NCI-H345 treated with DMSO at 0.1 percent for 48 hours (cell line): ENCODE results near the gene ACAP2.
A peak's percentile ranks its signal among the peaks of the same experiment; 100 is the strongest.
"Not testable (repeated sequence)": the region's sequence is repeated elsewhere in the genome, so short reads cannot be mapped to it uniquely, and the experiment has no call there.

Experiments
- DNase-seq: peaks from one replicate; lab custom pipeline; 2025; ENCODE audit not compliant: unreplicated experiment; lab: John Stamatoyannopoulos, UW

ACAP2 gene

DNA sequence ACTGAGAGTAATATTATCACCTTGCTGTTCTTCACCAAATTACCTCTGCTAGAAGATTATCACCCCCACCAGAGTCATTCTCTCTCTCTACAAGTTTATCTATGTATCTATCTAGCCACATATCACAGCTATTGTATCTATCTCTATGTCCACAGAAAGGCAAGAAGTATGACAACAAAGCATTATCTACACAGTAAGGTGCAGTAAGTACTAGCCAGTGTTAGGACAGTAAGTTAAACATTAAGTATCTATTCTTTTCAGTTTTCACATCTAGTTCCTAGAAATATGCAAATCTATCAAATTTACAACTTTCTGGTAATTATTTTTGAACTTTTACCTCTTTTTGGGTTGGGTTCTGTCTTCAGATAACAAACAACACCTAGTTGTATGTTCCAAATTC lies 145.4 kb downstream of the ACAP2 start:
- no peak for DNase-seq

DNA sequence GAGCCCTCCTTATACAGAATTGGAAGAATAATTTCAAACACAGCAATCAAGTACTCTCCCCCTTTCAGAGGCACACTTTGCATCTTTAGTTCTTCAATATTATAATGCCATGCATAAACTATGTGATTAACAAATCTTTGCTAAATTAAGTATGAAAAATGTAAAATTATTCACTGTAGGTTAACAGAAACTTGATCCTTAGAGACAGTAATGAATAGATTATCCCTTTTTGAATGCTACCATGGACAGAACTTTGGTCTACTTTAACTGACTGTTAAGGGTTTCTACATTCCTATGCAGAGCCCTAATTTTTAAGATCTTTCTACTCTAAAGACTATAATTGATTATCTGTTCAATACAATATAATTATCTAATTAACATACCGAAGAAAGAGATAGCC lies 146.2 kb downstream of the ACAP2 start:
- DNase-seq: no peak

DNA sequence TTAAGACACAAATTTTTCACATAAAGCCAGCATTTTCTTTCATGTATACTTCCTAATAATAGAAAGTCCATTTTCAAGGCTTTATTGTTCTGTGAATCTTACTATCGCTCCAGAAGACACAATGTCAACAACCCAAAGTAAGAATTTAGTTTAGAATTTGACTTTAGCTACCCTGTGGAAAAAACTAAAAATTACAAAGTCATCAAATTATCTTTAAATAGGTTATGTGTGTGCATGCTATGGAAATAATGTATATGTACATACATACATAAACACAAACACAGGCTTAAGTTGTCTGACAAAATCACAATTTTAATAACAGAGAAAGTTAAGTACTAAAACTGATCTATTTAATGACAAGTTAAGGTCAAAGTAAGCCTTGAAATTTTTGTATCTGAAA lies 151.7 kb downstream of the ACAP2 start:
- no peak for DNase-seq

DNA sequence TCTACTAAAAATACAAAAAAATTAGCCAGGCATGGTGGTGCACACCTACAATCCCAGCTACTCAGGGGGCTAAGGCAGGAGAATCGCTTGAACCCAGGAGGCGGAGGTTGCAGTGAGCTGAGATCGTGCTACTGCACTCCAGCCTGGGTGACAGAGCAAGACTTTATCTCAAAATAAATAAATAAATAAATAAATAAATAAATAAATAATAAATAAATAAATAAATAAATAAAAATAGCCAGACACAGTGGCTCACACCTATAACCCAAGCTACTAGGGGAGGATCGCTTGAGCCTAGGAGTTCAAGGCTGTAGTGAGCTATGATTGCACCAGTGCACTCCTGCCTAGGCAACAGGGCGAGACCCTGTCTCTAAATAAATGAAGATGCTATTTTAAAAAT lies 152.2 kb downstream of the ACAP2 start:
- DNase-seq: not testable (repeated sequence)

DNA sequence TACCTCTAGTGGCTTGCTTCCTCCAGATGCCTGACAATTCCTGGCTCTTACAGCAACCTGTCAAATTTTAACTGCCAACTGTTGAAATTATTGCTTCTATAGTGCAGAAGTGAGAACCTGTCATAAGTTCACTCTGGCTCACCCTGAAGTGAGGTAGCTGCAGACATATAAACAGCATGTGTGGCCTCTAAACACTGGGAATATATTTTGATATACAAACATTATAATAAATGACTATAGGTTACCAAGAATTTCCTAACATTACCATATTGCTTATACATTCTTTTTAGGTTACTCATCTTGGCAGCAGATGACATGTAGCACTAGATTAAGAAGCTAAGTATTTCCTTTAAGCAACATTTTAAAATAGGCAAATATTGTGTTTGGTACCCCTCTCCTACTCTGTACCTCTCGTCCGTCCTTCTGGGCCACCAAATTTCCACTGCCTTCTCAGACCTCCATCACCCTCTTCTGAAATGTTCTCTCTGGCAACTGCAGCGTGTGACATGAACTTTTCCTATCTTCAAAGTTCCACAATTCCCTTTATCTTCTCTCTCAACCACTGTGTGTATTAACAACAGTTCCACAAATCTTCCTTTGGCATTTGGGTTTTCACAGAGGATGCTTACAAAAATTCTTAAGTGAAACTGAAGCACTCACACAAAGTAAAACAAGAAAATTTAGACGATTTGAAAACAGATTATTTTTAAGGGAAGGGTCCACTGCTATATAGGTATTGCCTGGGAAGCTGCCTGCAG lies 156.5 kb downstream of the ACAP2 start:
- no peak for DNase-seq

DNA sequence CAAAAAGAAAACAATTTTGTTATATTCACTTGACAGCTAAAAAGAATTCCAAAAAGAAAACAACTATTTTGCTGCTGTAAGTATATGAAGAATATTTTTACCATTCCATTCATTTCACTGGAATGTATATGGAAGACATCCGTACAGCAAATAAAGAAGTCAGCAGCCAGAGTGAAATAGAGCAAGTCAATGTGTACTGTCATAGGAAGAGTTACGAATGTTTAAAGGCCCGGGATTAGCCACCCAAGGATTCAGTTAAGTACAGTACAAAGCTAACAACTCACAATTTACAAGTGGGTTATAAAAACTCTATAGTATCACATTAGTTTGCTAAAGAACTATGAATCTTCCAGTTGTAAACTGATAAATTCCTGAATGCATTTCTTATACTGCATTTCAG lies 157.4 kb downstream of the ACAP2 start:
- DNase-seq: no peak

DNA sequence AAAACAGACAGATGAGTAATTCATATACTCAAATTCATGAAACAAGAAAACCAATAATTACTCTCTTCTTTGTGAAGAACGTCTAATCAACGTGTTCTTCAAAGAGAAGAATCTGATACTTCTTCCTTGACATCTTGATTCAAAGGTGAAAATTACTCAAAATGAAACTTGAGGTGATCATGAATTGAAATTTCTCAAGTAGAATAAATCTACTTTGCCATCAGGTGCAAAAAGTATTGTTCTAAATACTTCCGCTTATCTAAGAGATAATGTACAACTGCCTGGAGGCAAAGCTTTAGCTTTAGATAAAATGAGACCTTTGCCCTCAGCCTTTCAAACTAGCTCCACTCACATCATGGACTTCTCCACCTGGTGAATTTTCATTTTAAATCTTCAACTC lies 158.0 kb downstream of the ACAP2 start:
- DNase-seq: no peak

DNA sequence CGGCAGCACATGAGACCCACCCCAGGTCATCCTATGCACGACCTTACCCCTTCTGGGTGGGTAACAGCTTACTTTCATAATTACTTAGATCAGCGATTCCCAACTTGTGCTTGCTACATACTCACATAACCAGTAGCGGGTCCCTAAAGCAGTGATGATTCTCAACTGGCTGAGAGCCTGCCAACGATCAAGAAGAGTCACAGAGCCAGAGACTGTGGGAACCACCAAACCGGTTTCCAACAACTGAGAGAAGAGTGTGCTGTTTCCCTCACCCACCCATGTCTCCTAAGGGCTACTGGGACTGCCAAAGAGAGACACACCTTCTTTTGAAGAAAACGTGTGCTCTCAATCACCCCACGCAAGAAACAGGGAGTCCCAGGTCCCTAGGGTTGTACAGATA lies 159.9 kb downstream of the ACAP2 start:
- no peak for DNase-seq

DNA sequence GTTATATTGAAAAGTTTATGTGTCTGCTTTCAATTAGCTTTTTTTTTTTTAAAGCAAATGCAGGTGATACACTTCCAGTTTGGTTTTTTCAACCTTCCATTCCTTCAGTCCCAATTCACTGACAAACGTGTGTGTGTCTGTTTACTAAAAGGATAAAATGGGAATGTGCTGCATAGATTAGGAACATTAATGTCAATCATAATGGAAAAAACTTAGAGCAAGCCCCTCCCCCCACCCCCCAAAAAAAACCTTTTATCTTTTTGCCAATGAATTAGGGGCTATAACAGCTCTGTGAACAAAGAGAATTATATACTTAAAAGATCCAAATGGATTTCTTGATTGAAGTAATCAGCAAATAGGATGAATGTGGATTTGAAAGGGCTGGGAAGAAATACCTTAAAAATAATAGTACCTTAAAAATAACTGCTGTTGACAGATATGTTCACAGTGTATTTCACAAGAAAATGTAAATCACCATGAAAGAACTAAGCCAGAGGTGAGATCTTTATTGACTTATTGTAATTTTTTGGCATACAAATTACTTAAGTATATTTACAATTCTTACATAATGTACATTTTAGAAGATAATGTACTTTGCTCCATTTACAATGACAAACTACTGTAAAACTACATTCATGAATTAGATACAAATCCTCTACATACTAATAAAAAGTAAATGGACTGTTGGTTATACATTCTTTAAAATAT lies 168.4 kb downstream of the ACAP2 start:
- no peak for DNase-seq

DNA sequence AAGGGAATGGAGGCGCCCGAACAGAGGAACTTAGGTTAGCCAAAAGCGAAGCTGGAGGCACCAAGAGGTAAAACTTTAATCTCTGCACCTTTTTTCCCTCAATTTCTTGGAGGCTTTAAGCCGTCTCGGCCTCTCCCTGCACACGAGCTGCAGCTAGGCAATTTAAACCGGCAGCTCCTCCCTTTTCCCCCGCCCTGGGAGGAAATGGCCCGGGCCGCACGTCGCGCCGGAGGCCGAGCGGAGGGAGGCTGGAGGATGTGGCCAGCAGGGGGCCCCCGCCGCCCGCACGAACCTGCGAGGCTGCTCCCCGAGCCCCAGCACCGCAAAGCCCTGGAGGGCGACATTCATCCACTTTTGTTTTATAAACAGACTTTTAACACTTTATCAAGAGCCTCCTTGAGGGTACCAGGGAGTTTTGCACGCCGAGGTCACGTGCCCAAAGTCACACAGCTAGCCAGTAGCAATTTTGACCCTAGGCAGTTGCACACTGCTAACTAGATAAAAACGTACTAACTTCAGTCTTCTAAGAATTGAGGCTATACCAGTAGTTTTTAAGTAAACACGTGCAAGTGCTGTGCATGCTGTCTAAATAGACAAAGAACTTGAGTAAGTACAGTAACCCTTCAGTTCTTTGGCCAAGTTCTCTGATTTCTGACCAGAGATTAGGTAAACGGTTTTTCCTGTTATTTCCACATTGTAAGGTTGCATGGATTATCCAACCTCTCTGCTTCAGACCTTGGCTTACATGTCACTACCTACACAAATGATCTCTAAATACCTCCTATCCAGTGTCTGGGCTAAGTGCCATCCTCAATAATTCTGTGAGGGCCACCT lies 171.2 kb downstream of the ACAP2 start:
- peak; percentile 93 for DNase-seq

DNA sequence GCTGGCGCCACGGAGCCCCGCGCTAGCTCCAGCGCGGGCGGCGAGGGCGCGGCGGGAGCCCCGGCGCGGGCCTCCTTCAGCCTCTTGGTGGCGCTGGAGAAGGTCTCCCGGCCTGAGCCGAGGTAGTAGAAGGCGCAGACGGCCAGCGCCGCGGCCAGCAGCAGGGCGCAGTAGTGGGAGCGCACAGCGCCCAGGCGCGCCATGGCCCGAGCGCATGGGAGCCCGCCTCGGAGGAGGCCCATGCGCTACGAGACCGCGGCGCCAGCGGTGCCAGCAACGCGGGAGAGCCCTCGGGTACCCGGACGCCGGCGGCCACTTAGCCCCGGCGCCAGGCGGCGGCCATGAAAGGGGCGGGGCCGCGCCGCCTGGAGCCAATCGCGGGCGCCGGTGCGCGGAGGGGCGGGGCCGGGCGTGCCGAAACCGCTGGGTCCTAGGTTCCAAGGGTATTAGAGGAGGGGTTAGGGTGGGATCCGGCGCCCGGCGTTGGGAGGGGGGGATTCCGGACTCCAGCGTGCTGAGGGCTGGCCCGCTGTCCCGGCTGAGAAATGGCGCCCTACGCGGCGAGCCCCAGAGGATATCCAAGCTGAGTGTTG lies 171.9 kb downstream of the ACAP2 start, which contains the start of gene XXYLT1:
TSS of gene XXYLT1 (minus strand) at position 343 of the 593 bp plus-strand sequence. CDS start at position 242, 101 bp downstream.
- peak; percentile 93 for DNase-seq

DNA sequence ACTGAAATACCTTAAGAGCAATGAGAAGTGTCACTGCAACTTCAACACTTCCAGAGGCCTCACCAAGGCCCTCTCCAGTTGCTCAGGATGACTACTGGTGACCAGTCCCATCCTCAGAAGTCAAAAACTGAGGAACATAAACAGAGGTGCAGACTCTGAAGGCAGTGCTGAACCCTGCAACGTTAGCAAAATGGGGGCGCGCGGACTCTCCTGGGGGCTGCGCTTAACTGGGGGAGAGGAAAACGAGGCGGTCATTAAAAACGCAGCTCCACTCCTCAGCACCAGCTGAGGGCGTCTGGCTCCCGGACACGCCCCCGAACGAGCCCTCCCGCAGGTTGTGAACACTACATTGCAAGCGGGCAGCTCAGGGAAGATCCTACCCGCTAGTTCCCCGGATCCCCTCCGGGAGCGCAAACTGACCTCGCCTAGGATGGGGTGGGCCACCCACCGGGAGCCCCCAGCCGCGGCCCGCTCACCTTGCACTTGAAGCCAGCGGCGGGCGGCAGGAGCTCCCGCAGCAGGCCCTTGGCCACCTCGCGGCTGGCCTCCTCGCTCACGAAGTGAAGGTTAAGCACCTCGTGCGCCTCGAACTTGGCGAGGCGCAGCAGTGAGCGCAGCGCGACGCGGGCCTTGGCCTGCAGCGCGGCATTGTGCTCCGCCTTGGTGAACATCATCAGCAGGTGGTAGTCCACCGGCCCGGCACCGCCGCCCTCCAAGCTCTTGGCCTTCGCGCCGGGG lies 172.6 kb downstream of the ACAP2 start:
- DNase-seq: peak; percentile 46

DNA sequence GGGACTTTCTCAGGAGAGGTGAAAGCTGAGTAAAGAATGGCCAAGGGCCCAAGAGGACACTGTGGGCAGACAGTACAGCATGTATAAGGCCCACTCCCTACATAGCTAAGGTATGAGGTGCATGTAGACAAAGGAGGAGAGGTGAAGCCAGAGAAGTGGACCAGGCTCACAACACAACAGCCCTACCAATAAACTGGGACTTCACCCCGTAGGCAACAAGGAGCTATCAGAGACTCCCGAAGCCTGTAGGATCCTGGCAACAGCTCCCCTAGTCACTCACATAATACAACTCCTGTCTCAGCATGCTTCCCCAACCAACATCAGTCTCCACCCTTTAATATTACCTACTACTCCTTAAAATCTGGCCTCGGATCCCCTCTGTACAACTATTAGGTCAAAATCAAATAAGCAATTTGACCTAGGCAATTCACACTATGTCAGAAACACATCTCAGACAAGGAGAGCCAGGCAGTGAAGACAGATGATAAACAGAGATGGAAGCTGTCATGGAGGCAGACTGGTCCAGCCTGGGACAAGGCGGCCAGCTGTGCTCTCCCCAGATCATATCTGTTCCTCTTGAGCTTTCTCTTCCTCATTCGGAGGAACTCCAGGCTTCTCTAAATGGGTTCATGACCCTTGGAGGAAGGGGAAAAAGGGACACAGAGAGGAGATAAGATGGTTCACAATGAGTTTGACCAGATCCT lies 173.3 kb downstream of the ACAP2 start:
- DNase-seq: no peak

DNA sequence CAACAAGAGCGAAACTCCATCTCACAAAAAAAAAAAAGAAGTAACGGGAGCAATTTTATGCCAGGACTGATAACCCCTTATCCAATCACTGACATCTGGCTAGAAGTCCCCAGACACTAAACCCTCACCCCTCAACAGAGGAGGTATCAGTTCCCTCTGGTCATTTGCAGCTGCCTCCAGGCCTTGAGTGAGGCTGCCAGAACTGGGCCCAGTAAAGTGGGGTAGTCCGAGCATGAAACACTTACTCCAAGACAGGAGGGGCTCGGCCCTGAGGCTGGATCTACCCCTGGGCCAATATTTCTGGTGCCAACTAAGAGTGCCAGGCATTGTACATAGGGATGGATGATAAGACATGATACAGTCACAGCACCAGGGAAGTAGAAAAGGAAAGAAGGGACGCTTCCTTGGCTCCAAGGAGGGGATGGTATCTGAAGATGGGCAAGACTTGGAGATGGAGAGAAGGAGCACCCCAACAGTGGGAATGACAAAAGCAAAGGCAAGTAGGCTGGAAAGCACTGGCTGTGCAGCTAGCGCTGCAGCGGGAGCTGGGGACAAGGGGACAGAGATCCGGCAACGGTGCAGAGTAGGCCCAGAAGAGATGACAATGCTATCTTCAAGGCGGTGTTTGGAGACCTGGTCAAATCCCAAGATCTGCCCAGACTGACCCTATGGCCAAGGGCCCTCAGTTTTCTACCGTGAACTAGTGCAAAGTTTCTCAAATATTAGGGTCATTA lies 174.1 kb downstream of the ACAP2 start:
- DNase-seq: no peak

DNA sequence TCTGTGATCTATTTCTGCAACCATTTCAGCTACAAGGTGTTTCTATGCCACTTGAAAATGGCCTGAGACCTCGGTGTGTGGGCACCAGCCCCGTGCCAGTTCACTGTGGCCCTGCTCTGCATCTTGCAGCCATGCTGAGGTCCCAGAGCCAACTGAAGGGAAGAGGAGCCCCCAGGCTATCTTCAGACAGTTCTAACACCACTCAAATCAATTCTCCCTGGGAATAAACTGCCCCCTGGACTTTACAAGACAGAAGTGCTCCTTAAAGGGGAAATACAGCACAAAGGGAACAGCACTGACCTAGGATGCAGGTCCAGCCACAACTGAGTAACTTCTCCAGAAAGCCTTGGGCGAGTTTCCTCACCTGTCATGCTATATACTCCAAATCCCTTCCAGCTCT lies 175.7 kb downstream of the ACAP2 start:
- no peak for DNase-seq

DNA sequence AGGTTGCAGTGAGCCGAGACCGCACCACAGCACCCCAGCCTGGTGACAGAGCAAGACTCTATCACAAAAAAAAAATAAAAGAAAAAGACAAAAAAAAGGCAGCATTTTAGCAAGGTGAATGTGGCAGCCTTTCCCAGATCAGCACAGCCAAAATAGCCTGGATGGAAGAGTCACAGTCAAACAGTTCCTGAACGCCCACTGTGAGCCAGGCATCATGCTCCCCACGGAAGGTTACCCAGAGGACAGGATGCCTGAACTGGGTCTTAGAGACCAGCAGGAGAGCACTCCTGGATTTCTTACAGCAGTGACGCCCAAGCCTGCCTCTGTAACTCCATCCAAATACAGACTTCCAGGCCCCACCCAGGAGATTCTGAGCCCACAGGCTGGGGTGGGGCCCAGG lies 176.4 kb downstream of the ACAP2 start:
- no peak for DNase-seq

DNA sequence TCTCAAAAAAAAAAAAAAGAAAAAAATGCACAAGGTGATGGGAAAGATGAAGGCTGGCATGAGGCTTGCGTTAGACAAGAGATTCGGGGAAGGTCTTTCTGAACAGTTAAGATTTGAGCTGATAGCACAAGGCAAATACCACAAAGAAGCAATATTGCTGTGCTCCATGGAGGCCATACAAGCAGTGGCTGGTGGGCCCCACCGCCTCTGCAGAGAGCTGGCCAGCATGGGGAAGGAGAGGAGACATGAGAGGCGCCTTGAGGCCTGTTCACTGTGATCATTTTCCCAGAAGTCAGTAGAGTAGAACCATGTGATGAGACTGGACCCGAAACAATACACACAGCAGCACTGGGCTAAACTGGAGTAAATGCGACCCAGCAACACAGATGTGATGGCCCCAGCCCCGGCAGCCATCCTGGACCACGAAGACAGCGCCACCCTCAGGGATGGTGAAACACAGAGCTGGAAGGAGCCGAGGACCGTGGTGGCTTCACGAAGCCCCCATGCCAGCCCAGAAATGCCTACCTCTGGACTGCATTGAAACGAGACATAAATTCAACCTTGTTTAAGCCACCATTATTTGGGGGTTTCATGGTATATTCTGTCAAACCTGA lies 177.3 kb downstream of the ACAP2 start:
- no peak for DNase-seq

DNA sequence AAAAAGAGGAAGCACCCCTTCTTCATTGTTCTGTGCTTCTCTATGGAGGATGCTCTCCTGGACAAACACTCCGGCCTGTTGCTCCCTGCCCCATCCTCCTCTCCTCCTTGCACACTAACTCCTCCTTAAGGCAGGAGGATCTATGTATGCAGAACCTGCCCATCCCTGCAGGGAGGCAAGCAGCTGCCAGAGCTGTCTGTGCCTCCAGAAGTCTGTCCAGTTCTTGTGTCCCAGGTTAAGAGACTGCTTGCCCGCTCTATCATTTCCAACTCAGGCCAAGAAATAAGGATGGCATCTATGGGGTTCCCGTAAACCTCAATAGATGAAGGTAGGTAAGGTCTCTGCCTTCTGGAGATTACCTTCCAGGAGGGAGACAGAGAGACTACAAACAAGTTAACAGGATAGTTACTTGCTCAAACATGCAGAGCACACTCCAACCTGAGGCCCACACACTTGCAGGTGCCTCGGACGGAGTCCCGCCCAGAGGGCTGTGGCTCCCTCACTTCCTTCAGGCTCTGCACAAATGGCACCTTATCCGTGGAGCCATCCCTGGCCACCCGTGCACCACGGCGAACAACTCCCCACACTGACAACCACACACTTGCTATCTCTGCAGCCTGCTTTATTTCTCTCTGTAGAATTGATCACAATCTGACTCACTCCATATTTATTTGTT lies 178.8 kb downstream of the ACAP2 start:
- DNase-seq: no peak
